GM18907 (cell line): ENCODE data around the gene MCHR1.

Source experiments
- ATAC-seq: cut with Tn5 transposase; IDR thresholded peaks from one replicate; pipeline ENCODE4 v1.9.1; 2021; ENCODE audit warnings: mild to moderate bottlenecking, moderate library complexity; ENCODE audit not compliant: unreplicated experiment

Gene MCHR1, protein sequence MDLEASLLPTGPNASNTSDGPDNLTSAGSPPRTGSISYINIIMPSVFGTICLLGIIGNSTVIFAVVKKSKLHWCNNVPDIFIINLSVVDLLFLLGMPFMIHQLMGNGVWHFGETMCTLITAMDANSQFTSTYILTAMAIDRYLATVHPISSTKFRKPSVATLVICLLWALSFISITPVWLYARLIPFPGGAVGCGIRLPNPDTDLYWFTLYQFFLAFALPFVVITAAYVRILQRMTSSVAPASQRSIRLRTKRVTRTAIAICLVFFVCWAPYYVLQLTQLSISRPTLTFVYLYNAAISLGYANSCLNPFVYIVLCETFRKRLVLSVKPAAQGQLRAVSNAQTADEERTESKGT

DNA sequence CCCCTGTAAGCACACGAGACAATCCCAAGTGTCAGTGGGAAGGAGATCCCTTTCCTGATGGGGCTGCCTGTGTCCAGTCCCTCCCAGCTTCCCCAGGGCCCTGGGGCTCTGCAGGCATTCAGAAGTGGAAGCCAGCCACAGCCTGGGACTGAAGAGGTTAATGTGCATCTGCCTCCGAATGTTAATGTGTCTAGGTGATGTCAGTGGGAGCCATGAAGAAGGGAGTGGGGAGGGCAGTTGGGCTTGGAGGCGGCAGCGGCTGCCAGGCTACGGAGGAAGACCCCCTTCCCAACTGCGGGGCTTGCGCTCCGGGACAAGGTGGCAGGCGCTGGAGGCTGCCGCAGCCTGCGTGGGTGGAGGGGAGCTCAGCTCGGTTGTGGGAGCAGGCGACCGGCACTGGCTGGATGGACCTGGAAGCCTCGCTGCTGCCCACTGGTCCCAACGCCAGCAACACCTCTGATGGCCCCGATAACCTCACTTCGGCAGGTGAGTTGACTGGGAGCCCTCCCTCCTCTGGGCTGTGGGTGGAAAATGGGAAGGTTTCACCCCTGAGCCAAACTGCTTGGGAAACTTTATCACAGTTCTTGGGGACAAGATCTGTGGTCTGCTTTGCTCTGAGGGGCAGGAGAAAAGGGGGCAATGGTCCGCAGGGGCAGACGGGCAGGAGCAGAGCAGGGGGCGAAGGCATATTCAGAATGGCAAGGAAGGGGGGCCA, at the start of gene MCHR1:
MCHR1 (plus strand) TSS at position 236 of the 715 bp plus-strand sequence; CDS start at position 405, 169 bp downstream.
- no peak for ATAC-seq

DNA sequence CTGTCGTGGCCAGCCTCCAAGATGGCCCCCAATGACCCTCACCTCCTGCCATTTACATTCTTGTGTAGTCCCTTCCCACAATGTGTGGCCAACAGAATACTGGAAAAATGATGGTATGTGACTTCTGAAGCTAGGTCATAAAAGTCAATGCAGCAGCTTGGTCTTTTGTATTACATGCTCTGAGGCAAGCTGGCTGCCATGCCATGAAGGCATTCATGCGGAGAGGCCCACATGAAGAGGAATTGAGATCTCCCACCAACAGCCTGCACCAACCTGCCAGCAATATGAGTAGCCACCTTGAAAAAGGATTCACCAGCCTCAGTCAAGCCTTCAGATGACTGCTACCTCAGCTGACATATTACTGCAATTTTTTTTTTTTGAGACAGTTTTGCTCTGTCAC, 47.4 kb upstream of the MCHR1 start:
- ATAC-seq = no peak

DNA sequence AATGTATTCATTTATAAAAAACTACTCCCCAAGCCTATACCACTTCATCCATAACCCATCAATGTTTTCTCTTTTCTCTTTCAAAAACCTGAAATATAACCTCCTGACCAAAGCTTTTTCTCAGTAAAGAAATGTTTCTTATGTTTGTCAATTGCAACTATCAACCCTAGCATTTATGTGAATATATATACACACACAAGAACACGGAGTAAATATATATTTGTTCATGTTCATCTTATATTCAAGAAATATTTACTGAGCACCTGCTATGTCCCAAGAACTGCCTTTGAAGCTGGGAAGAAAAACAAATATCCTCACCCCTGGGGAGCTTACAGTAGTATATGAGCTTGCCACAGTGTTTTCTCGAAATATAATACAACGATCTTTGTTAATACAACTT, 46.2 kb upstream of the MCHR1 start:
- no peak for ATAC-seq

DNA sequence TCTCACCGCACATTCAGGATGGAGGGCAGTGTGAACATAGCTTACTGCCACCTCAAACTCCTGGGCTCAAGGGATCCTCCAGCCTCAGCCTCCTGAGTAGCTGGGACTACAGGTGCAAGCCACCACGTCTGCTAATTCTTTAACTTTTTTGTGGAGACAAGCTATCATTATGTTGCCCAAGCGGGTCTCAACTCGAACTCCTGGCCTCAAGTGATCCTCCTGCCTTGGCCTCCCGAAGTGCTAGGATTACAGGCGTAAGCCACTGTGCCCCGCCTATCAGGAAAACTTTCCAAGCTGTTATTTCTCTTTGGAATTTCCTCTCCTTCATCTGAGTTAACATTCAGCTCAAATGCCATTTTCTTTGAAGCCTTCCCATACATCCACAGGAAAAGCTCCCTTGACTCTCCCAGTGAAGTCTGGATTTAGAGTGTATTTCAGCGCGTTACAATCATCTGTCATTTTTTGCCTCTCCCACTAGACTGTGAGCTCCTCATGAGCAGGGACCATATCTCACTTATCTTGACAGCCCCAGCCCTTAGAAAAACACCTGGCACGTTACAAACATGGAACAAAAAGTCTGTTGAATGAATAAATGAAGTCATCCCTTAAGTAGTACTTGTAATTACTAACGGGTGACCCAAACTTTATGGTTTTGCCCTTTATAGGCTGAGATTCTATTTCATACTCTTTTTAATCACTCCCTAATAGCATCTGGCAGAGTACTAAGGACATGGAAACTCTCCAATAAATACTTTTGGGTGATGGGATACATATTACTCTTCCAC, 45.0 kb upstream of the MCHR1 start:
- ATAC-seq = no peak

DNA sequence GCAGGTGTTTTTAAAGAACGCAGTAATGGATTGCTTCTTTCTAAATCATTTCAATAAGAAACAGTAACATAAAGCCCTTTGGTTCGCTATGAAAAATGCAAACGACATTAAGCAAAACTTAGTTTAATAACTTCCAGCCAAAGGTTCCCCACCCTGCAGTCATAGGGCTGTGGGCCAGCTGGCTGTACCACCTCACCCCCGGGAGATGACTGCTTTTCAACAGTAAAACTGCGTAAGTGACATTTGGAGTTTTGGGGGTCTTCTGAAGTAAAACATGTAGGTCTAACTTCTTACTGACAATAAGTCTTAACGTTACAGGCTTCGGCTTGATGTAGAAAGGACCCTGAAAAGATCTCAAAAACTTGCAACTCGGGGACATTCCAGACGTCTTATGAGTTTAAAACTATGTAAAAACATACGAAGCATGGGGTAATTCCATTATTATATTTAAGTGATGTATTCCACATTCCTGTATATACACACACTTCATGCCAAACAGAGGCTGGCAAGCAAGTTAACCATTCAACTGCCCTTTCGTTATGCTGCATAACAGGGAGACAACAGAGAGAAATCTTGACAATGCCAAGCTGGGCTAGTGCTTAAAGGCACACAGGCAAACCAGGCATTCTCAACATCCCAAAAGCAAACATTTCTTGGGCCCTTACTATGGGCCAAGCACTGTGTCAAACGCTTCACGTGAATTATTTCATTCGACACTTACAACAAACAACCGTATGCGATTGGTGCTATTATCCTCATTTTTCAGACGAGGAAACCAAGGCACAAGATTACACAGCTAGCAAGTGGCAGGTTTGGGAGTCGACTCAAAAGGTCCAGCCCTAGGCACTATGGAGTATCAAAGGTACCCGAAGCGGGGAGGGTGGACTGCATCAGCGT, 44.0 kb upstream of the MCHR1 start:
- ATAC-seq = no peak

DNA sequence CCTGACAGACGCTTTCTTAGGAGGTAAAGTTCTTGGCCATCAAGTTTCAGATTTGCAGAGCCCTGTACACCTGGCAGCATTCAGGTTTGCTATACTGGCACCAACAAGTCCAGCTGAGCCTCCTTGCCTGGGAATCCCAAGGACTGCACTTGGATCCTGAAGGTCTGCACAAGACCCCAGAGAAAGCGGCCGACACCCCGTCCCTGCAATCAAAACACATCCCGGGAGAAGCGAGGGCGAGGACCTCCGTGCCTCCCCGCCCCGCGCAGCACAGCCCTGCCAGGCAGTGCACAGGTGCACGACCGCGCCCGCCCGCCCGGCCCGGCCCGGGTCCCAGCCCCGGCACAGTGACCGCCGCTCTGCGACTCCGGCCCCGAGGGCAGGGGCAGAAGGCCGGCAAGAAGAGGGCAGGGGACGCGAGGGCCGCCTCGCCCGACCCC, 43.3 kb upstream of the MCHR1 start:
- no peak for ATAC-seq

DNA sequence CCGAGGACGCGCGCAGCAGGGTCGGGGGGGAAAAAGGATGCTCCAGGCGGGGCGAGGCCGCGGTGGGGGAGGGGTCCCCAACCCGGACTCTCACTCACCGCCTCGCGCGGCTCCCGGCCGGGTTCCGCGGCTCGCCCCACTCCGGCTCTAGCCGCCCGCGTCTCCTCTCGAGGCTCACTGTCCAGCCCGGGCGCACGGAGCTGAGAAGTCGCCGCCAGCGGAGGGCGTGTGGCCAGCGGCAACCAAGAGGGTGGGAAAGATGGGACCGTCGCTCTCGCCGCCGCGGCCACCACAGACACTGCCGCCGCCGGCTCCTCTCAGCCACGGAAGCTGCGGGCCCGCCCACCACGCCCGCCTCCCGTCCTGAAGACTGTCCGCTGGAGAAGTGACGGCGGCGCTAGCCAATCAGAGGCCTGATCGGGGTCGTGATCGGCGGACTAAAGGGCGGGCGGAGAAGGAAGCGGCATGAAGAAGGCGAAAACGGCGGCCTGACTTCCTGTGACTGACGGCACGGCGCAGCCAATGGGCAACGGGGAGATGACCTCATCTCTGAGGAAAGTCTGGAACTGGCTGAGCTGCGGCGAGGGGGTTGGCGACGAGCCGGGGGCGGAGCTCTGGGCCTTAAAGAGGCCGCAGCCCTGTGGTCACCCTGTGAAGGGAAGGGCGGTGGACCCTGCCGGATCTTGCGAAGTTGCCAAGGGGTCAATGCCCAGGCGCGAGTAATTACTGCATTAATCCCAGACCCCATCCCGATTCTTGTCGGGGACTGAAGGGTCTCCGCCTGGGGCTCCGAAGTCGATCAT, 42.7 kb upstream of the MCHR1 start, which contains the start of gene MRTFA:
MRTFA (minus strand) TSS at position 340 of the 803 bp plus-strand sequence.
- ATAC-seq = peak; percentile 94

DNA sequence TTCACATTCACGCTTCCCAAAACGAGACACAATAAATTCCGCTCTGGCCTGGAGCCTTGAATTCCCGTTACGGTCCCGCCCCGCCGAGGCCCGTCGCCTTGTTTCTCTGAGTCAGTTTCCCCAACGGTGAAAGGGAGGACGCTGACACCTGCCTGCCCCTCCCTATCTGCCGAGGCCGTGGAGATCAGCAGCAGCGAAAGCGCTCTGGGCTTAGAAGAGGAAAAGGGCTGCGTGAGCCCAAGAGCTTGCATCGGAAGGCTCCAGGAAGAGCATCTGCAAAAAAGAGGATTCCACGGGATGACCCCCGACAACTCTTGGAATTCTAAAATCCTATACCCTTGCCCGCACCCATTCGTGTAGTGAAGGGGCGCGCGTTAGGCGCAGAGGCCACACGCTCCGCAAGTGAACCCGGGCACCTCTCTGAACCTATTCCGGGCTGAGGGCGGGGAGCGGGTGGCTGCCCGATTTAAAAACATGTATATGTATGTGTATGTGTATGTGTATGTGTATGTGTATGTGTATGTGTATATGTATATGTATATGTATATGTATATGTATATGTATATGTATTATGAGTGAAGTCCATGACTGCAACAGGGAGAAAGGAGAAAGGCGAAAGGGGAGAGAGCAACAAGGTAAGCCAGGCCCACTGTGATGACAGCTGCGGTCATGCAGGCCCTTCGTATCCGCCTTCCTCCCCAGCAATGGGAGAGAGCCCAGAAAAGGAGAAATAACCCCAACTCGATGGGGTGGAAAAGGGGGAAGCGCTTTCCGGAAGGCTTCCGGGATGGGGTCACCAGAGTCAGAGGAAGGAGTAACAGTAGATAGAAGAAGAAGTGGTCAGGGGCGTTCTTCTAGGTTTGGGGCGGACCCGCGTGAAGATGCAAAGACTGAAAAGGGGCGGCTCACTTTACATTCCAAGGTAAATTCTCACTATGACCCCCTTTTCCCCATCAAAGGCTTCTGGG, 41.8 kb upstream of the MCHR1 start:
- peak; percentile 18 for ATAC-seq

DNA sequence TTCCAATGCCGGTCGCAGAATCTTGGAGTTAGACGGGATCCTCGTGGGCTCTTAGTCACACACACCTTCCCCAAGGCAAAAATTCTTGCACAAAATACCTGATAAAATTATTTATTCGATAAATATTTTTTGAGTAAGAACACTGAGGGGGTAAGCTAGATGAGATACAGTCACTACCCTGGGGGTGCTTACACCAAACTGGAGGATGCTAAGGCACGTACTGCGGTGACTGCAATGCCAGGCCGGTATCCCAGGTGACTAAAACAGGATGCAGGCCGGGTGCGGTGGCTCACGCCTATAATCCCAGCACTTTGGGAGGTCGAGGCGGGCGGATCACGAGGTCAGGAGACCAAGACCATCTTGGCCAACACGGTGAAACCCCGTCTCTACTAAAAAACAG, 41.0 kb upstream of the MCHR1 start:
- no peak for ATAC-seq

DNA sequence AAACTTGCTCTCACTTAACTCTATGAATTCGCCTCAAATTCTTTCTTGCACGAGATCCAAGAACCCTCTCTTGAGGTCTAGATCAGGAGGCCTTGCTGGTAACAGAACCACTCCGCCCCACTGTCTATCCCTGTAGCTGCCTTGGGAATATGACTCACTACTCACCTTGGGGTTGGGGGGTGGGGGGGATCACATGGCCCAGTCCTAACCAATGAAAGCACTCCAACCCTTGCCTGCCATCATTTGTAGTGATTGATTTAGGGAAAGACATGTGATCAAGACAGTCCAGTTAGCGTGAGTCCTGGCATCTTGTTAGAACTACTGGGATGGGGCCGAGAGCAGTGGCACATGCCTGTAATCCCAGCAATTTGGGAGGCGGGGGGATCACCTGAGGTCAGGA, 38.0 kb upstream of the MCHR1 start:
- no peak for ATAC-seq

DNA sequence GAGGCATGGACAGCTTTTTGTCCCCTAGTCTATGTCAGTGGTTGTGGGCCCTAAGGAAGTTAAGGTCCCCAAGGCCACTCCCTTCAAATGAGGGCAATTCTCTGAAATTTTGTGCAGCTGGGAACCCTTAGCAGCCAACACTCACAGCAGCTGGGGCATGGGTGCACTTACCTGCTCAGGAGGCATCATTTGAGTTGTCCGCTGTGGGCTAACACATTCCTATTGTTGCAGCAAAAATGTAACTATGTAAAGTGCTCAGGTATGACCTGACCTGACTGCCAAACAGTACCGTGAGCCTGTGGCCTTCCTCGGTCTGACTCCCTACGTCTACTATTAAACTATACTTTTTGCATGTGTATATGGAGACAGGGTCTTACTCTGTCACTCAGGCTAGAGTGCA, 37.0 kb upstream of the MCHR1 start:
- ATAC-seq = no peak

DNA sequence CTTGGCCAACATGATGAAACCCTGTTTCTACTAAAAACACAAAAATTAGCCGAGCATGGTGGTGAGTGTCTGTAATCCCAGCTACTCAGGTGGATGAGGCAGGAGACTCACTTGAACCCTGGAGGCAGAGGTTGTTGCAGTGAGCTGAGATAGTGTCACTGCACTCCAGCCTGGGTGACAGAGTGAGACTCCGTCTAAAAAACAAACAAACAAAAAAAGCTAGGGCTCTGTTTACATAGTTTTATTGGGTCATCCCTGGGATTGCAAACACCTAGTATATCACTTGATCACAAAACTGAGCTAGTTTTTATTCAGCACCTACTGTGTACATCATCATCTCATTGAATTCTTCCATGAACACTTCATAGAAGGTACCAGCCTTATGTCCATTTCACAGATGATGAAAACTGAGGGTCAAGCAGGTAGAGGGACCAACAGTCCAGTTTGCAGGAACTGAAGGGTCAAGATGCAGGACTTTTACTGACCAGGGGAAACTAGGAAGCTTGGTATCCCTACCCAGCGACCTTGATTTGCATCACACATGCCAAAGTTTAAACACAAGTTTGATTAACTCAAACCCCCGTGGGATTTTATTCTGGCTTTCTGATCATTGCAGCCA, 33.6 kb upstream of the MCHR1 start:
- no peak for ATAC-seq

DNA sequence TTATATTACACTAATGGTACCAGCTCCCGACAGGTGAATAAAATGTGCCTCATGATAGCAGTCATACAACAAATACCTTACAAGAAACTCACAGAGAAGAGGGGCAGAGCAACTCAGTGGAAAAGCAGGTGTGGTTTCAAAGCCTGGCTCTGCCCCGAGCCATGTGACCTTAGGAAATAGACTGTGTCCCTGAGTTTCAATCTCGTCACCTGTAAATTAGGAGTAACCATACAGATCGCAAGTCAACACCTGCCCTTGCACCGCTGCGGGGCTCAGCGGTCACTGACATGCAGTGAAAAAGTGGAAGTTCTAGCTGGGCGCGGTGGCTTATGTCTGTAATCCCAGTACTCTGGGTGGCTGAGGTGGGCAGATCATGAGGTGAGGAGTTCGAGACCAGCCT, 30.9 kb upstream of the MCHR1 start:
- no peak for ATAC-seq

DNA sequence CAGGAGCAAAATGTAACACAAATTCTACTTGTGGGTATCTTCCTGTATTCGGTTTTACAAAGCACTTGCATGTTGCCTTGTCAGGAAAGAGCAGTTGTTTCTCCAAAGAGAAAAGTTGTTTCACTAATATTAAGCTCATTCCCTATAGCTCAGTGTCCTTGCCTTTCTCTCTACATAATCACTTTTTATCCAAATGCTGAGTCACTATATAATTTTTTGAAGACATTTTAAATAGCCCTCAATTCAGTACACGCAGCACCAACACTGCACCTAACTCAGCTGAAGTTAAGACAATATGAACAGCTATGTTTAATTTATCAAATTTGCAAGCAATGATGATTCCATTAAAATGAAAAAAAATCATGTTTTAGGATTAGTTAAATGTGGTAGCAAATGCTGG, 28.2 kb upstream of the MCHR1 start:
- ATAC-seq = no peak

DNA sequence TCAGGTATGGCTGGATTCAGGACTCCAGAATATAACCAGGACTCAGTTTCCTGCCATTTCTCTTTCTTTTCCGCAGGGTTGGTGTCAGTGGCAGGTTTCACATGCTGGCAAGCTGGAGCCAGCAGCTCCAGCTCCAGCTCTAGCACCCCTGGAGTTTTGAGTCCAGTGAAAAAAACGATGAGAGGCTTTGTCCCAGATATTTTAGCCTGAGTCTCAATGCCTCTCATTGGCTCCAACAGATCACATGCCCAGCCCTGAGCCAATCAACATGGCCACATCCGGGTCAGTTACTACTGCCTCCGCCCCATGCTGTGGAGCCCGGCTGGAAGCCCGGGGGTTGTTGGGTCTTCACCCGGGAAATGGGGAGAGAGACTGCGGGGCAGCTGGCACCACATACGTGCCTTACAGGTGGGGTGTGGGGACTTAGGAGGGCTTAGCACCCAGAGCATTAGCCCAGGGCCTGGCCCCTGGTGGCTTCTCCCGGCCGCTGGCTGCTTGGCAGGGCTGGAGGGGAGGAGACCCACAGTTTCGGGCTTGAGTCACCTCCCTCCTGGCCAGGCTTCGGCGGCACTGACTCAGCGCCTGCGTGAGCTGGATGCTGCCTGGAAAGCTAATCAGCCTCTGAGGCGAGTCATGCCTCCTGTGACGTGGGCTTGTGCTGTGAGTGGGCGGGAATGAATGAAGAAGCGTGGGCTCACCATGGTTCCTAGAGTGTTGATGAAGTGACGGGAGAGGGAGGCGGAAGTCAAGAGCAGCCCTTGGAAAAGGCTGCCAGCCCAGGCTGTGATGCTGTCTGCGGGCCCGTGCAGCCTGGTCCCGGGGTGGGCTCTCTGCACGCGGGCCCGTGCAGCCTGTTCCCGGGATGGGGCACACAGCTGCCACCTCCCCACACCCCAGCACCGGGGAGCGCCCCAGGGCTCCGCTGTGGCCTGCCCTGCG, 27.5 kb upstream of the MCHR1 start:
- ATAC-seq = no peak

DNA sequence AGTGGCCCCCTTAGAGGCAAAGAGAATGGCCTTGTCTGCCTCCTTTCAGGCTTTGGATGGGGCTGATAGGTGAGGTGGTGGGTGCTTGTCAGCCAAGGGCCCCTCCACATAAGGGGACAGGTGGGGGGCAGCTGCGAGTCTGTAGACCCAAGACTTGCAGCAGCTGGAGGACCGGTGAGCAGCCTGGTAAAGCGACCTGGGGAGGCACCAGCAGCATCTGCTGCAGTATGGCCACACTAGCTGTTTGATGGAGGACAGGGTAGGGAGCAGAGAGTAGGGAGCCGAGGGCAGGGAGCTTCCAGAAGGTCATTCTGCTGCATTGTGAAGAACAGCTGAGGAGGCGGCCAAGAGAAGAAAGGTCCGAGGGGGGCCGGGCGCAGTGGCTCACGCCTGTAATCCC, 25.9 kb upstream of the MCHR1 start:
- no peak for ATAC-seq
